GM10248 (cell line): ENCODE results near the gene MYBBP1A.

Experiments
- CTCF ChIA-PET: fragments of 300-600 bp; sonication (Branson Sonifier 250); formaldehyde crosslinking; extraction: SDS; loops from one replicate; lab custom pipeline; 2021; ENCODE audit warnings: antibody characterized with exemption; lab: Yijun Ruan, JAX
- POLR2A ChIA-PET: fragments of 350-650 bp; sonication (Branson Sonifier 250); formaldehyde crosslinking; extraction: SDS; loops from one replicate; lab custom pipeline; 2020; ENCODE audit warnings: antibody characterized with exemption; lab: Yijun Ruan, JAX
- DNase-seq: peaks from one replicate; pipeline ENCODE4 v3.0.0; 2012; ENCODE audit errors: extremely low spot score
- CTCF ChIP-seq: IDR thresholded peaks from 2 replicates; pipeline ENCODE4 v1.5.1; 2012; ENCODE audit warnings: mild to moderate bottlenecking, low read depth; ENCODE audit errors: extremely low read depth, missing control alignments, control extremely low read depth

The MYBBP1A gene

GRCh38 chr17:4533523-4534504 lies 21.4 kb downstream of the MYBBP1A start:
- ChIA-PET CTCF (no interaction called here), POLR2A (no interaction called here)
- DNase-seq = no peak
- no peak for TF ChIP-seq CTCF

DNA sequence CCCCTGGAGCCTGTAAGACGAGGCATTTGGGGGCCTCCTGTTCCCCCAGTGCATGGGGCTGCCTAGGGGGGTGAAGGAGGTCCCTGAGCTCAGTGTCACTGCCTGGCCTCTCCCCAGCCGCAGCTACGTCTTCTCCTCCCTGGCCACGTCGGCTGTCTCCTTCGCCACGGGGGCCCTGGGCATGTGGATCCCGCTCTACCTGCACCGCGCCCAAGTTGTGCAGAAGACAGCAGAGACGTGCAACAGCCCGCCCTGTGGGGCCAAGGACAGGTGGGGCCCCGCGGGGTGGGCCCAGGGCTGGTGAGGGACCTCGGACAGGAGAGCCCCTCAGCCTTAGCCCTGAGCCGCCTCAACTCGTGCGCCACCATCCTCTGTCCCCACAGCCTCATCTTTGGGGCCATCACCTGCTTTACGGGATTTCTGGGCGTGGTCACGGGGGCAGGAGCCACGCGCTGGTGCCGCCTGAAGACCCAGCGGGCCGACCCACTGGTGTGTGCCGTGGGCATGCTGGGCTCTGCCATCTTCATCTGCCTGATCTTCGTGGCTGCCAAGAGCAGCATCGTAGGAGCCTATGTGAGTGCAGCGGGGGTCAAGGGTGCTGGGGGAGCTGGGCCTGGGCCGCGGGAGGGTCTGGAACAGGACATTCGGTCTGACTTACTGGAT lies 22.2 kb downstream of the MYBBP1A start:
- POLR2A ChIA-PET = no interaction called here
- no peak for DNase-seq
- no peak for TF ChIP-seq CTCF
- CTCF ChIA-PET = no interaction called here

DNA sequence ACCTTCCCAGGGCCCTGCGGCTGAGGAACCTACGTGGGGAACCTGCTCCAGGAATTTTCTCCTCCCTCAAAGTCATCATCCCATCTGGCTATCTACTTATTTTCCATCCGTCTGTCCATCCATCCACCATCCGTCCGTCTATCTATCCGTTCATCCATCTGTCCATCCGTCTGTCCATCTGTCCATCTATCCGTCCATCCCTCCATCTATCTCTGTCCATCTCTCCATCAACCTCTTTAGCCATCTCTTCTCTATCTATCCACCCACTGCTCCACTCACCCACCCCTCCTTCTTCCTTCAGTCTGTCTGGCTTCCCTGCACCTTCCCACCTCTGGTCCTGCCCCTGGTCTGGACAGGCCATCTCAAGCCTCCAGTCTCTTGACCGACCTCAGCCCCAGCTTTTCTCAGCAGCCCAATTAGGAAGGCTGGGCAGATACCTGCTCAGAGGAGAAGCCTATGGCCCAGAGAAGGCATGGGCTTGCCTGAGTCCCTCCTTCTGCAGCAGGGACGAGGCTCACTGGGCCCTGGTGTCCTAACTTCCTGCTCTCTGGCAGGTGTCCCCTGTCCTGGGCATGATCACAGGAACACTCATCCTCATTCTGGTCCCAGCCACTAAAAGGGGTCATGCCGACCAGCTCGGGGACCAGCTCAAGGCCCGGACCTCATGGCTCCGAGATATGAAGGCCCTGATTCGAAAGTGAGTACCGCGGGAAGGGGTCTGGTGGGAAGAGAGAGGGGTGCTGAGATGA lies 23.0 kb downstream of the MYBBP1A start:
- ChIA-PET POLR2A (no interaction called here), CTCF (no interaction called here)
- no peak for TF ChIP-seq CTCF
- no peak for DNase-seq

- ChIA-PET CTCF (no interaction called here), POLR2A (no interaction called here)
- no peak for TF ChIP-seq CTCF
- no peak for DNase-seq
Observed at GRCh38 chr17:4530799-4531730, 24.1 kb downstream of the MYBBP1A start.

GRCh38 chr17:4529533-4530152 lies 25.5 kb downstream of the MYBBP1A start:
- DNase-seq = no peak
- ChIA-PET CTCF (interaction anchor here (0.9 kb wide), 1 partner anchor 37 kb away, joined by 3 read pairs; no protein-coding TSS in a partner anchor), POLR2A (interaction anchor here (0.7 kb wide), 1 partner anchor 8 kb away, joined by 3 read pairs; no protein-coding TSS in a partner anchor)
- TF ChIP-seq CTCF = no peak
